Hepatocyte (in vitro differentiated cells): ENCODE results near the gene PSMG4. TPM values are rescaled to one million over a fixed set of nuclear protein-coding genes. Genes with fewer than 3 reads are reported as not detected.
"Not testable (repeated sequence)": the region's sequence is repeated elsewhere in the genome, so short reads cannot be mapped to it uniquely, and the experiment has no call there.

ENCODE experiments used
- DNase-seq: peaks from one replicate; pipeline ENCODE4 v3.0.0-alpha.2; 2016; ENCODE audit warnings: low spot score
- H2AFZ ChIP-seq: fragments of 200-600 bp; sonication (generic); 2 replicates; pipeline ENCODE4 v1.6.0; 2016; ENCODE audit warnings: antibody characterized with exemption, mild to moderate bottlenecking
- H3K27ac ChIP-seq: fragments of 200-600 bp; sonication (generic); 2 replicates; pipeline ENCODE4 v1.5.1; 2016; ENCODE audit warnings: mild to moderate bottlenecking
- H3K27me3 ChIP-seq: fragments of 200-600 bp; sonication (generic); 2 replicates; pipeline ENCODE4 v1.6.1; 2016
- H3K36me3 ChIP-seq: fragments of 200-600 bp; sonication (generic); replicated peaks from 2 replicates; pipeline ENCODE4 v1.5.1; 2016; ENCODE audit warnings: low read depth; ENCODE audit not compliant: insufficient read depth
- H3K4me1 ChIP-seq: fragments of 200-600 bp; sonication (generic); 2 replicates; pipeline ENCODE4 v1.5.1; 2016; ENCODE audit warnings: mild to moderate bottlenecking, moderate library complexity; ENCODE audit not compliant: insufficient read depth
- H3K4me2 ChIP-seq: fragments of 200-600 bp; sonication (generic); 2 replicates; pipeline ENCODE4 v1.6.0; 2016
- H3K4me3 ChIP-seq: fragments of 200-600 bp; sonication (generic); 2 replicates; pipeline ENCODE4 v1.5.1; 2016; ENCODE audit warnings: mild to moderate bottlenecking
- H3K79me2 ChIP-seq: fragments of 200-600 bp; sonication (generic); 2 replicates; pipeline ENCODE4 v1.6.0; 2017; ENCODE audit warnings: mild to moderate bottlenecking
- H3K9me2 ChIP-seq: fragments of 200-600 bp; sonication (generic); replicated peaks from 2 replicates; pipeline ENCODE4 v1.6.0; 2017; ENCODE audit warnings: mild to moderate bottlenecking; ENCODE audit not compliant: insufficient read depth
- H3K9me3 ChIP-seq: fragments of 200-600 bp; sonication (generic); 2 replicates; pipeline ENCODE4 v1.5.1; 2016; ENCODE audit warnings: low read depth, mild to moderate bottlenecking
- H4K20me1 ChIP-seq: fragments of 200-600 bp; sonication (generic); 2 replicates; pipeline ENCODE4 v1.6.0; 2016; ENCODE audit warnings: mild to moderate bottlenecking; ENCODE audit not compliant: insufficient read depth, poor library complexity, severe bottlenecking
- CTCF ChIP-seq: fragments of 200-600 bp; sonication (generic); IDR thresholded peaks from 2 replicates; pipeline ENCODE4 v1.5.1; 2016; ENCODE audit warnings: antibody characterized with exemption, mild to moderate bottlenecking; ENCODE audit not compliant: poor library complexity
- EZH2 ChIP-seq: fragments of 200-600 bp; sonication (generic); IDR thresholded peaks from 2 replicates; pipeline ENCODE4 v1.6.1; 2016; ENCODE audit warnings: antibody characterized with exemption, mild to moderate bottlenecking, borderline replicate concordance
- EZH2phosphoT487 ChIP-seq: fragments of 200-600 bp; sonication (generic); IDR thresholded peaks from one replicate; pipeline ENCODE4 v1.6.1; 2018; ENCODE audit warnings: antibody characterized with exemption, mild to moderate bottlenecking, low read depth, moderate library complexity; ENCODE audit not compliant: unreplicated experiment, severe bottlenecking
- WGBS: methylation state at CpG from one replicate; pipeline ENCODE4 v1.1.6; 2016; ENCODE audit warnings: low lambda C conversion rate; ENCODE audit errors: missing lambda C conversion rate; 5-methylcytosine and 5-hydroxymethylcytosine counted together
- polyA plus RNA-seq: library from polyadenylated mRNA; unstranded; fragments of >200 nt; fragmentation: Nextera tagmentation; extraction: Ambion mirVana; gene quantifications from 2 replicates; pipeline ENCODE4 v1.2.1, GENCODE V29; 2016
- total RNA-seq: library from RNA; depleted of rRNA; stranded (reverse); fragments of >200 nt; gene quantifications from 2 replicates; pipeline ENCODE4 v1.2.3, GENCODE V29; 2014

Gene PSMG4
- total and polyA plus RNA-seq, 2 experiments from 2014 or later: 15.5 to 26.4 TPM

- no peak overlapping the region for H2AFZ ChIP-seq
- TF ChIP-seq CTCF (no peak), EZH2 (no peak), EZH2phosphoT487 (no peak)
- H3K9me2 ChIP-seq: no peaks in the 10 kb centered on the region
- 86% methylated on average over 8 of the region's 8 CpGs for WGBS
- H3K36me3 ChIP-seq: no peaks in the 10 kb centered on the region
- H3K27ac ChIP-seq: no peak overlapping the region
- H4K20me1 ChIP-seq: no peaks in the 10 kb centered on the region
- H3K9me3 ChIP-seq: no peaks in the 10 kb centered on the region
- no peak overlapping the region for H3K4me2 ChIP-seq
- H3K79me2 ChIP-seq: no peaks in the 10 kb centered on the region
- no peak overlapping the region for H3K4me3 ChIP-seq
- no peaks in the 10 kb centered on the region for H3K27me3 ChIP-seq
- H3K4me1 ChIP-seq: peaks cover 9% of the 10 kb centered on the region
- DNase-seq: no peak
These were observed 14.5 kb upstream of the PSMG4 start for GRCh38 chr6:3244003-3244831.

- H3K9me3 ChIP-seq, H3K4me2 ChIP-seq, H3K4me3 ChIP-seq, H3K9me2 ChIP-seq, H3K4me1 ChIP-seq, H3K27me3 ChIP-seq, H3K36me3 ChIP-seq, H4K20me1 ChIP-seq, H2AFZ ChIP-seq, DNase-seq, H3K79me2 ChIP-seq, H3K27ac ChIP-seq: not testable (repeated sequence)
- 98% methylated on average over 7 of the region's 7 CpGs for WGBS
These were observed 13.9 kb upstream of the PSMG4 start for GRCh38 chr6:3244832-3245161.

- Histone ChIP-seq H3K4me2 (no peak overlapping the region), H3K36me3 (no peaks in the 10 kb centered on the region), H3K4me3 (no peak overlapping the region), H3K79me2 (no peaks in the 10 kb centered on the region), H3K9me3 (no peaks in the 10 kb centered on the region), H2AFZ (no peak overlapping the region), H3K27ac (no peak overlapping the region), H3K27me3 (no peaks in the 10 kb centered on the region), H3K9me2 (no peaks in the 10 kb centered on the region), H4K20me1 (no peaks in the 10 kb centered on the region), H3K4me1 (peaks cover 9% of the 10 kb centered on the region)
- 83% methylated on average over 5 of the region's 5 CpGs for WGBS
- TF ChIP-seq CTCF (no peak), EZH2phosphoT487 (no peak), EZH2 (no peak)
- no peak for DNase-seq
These were observed 13.5 kb upstream of the PSMG4 start for GRCh38 chr6:3245216-3245615.

GRCh38 chr6:3247255-3248146 is 11.2 kb upstream of the PSMG4 start:
- Histone ChIP-seq H3K4me2 (peak overlapping the region; percentile 70), H3K79me2 (no peaks in the 10 kb centered on the region), H3K4me3 (no peak overlapping the region), H3K36me3 (no peaks in the 10 kb centered on the region), H3K9me3 (no peaks in the 10 kb centered on the region), H3K9me2 (no peaks in the 10 kb centered on the region), H3K4me1 (peaks cover 14% of the 10 kb centered on the region), H3K27ac (peak overlapping the region; percentile 78), H4K20me1 (no peaks in the 10 kb centered on the region), H2AFZ (peak overlapping the region; percentile 65), H3K27me3 (no peaks in the 10 kb centered on the region)
- DNase-seq: peak; percentile 87
- 32% methylated on average over 36 of the region's 36 CpGs for WGBS
- TF ChIP-seq EZH2phosphoT487 (no peak), EZH2 (no peak), CTCF (no peak)
